Loucy (cell line): ENCODE results near the gene SHC4.

Experiments used
- H2AFZ ChIP-seq: fragments of 200-600 bp; sonication (generic); 2 replicates; pipeline ENCODE4 v1.6.0; 2016; ENCODE audit warnings: antibody characterized with exemption, mild to moderate bottlenecking, low read length, moderate library complexity
- H3F3A ChIP-seq: fragments of 200-600 bp; 2 replicates; pipeline ENCODE4 v1.6.0; 2016; ENCODE audit warnings: antibody characterized with exemption, low read depth, mild to moderate bottlenecking
- H3K27me3 ChIP-seq: fragments of 200-600 bp; sonication (generic); 2 replicates; pipeline ENCODE4 v1.6.1; 2014; ENCODE audit warnings: low read length, mild to moderate bottlenecking; ENCODE audit not compliant: insufficient read depth, poor library complexity, severe bottlenecking
- H3K36me3 ChIP-seq: fragments of 200-600 bp; sonication (generic); 2 replicates; pipeline ENCODE4 v1.6.1; 2016; ENCODE audit warnings: low read length; ENCODE audit not compliant: insufficient read depth
- H3K4me1 ChIP-seq: fragments of 200-600 bp; sonication (generic); 2 replicates; pipeline ENCODE4 v1.5.1; 2014; ENCODE audit warnings: low read length, mild to moderate bottlenecking; ENCODE audit not compliant: insufficient read depth, poor library complexity, severe bottlenecking
- H3K4me2 ChIP-seq: fragments of 200-600 bp; sonication (generic); 2 replicates; pipeline ENCODE4 v1.6.0; 2014; ENCODE audit warnings: antibody characterized with exemption, low read length, low read depth, mild to moderate bottlenecking; ENCODE audit not compliant: poor library complexity, severe bottlenecking
- H3K4me3 ChIP-seq: fragments of 200-600 bp; sonication (generic); 2 replicates; pipeline ENCODE4 v1.5.1; 2014; ENCODE audit warnings: low read length, mild to moderate bottlenecking, mixed read lengths; ENCODE audit not compliant: poor library complexity, severe bottlenecking
- H3K79me2 ChIP-seq: fragments of 200-600 bp; sonication (generic); 2 replicates; pipeline ENCODE4 v1.6.1; 2014; ENCODE audit warnings: low read length; ENCODE audit not compliant: insufficient read depth
- H3K9ac ChIP-seq: fragments of 200-600 bp; sonication (generic); 2 replicates; pipeline ENCODE4 v1.6.0; 2014; ENCODE audit warnings: mild to moderate bottlenecking, low read depth, low read length, moderate library complexity; ENCODE audit not compliant: poor library complexity, severe bottlenecking
- H3K9me2 ChIP-seq: fragments of 200-600 bp; sonication (generic); replicated peaks from 2 replicates; pipeline ENCODE4 v1.6.1; 2016; ENCODE audit warnings: low read depth, low read length, mixed read lengths
- H3K9me3 ChIP-seq: fragments of 200-600 bp; sonication (generic); 2 replicates; pipeline ENCODE4 v1.6.1; 2014; ENCODE audit warnings: mild to moderate bottlenecking, antibody characterized with exemption, low read length, low read depth; ENCODE audit not compliant: insufficient read depth
- H4K20me1 ChIP-seq: fragments of 200-600 bp; sonication (generic); 2 replicates; pipeline ENCODE4 v1.6.0; 2014; ENCODE audit warnings: antibody characterized with exemption, low read length, mild to moderate bottlenecking; ENCODE audit not compliant: insufficient read depth, poor library complexity, severe bottlenecking
- CTCF ChIP-seq: fragments of 200-600 bp; sonication (generic); conservative IDR thresholded peaks from 2 replicates; pipeline ENCODE4 v1.5.1; 2014; ENCODE audit warnings: mild to moderate bottlenecking, antibody characterized with exemption, low read length
- EZH2phosphoT487 ChIP-seq: fragments of 200-600 bp; IDR thresholded peaks from 2 replicates; pipeline ENCODE4 v1.6.1; 2018; ENCODE audit warnings: antibody characterized with exemption, mild to moderate bottlenecking, moderate library complexity, borderline replicate concordance

The SHC4 gene

GRCh38 chr15:48861813-48862431 is 101.8 kb downstream of the SHC4 start:
- no peaks in the 10 kb centered on the region for H3K27me3 ChIP-seq
- TF ChIP-seq EZH2phosphoT487 (no peak), CTCF (peak; percentile 92)
- no peaks in the 10 kb centered on the region for H3K9me3 ChIP-seq
- peak overlapping the region; percentile 50; the same call in 1 of the 2 replicates for H2AFZ ChIP-seq
- H3K36me3 ChIP-seq = no peaks in the 10 kb centered on the region
- no peak overlapping the region for H3K4me3 ChIP-seq
- H3K79me2 ChIP-seq = no peaks in the 10 kb centered on the region
- no peaks in the 10 kb centered on the region for H3F3A ChIP-seq
- no peaks in the 10 kb centered on the region for H3K9me2 ChIP-seq
- no peak overlapping the region for H3K4me2 ChIP-seq
- H4K20me1 ChIP-seq = no peaks in the 10 kb centered on the region
- peaks cover 9% of the 10 kb centered on the region for H3K4me1 ChIP-seq
- no peak overlapping the region for H3K9ac ChIP-seq

DNA sequence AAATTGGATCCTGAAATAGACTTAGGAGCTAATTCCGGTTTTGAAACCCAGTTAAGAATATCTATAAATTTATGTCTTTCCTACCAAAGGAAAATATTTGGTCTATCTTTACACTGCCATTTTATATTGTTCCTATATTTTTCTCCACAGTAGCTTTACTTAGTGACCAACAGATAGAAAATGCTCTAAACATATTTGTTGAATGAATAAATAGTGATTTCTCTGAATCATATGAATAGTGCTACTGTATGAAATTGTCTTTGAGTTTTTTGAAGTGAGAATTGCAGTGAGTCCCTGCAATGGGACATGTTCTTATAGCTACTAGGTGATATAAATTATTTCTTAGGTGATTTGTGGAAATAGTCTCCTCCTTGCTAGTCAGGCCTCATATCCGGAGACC is 104.3 kb downstream of the SHC4 start:
- no peaks in the 10 kb centered on the region for H3K27me3 ChIP-seq
- no peaks in the 10 kb centered on the region for H4K20me1 ChIP-seq
- peaks cover 9% of the 10 kb centered on the region for H3K4me1 ChIP-seq
- H3K9me2 ChIP-seq = no peaks in the 10 kb centered on the region
- H3K4me2 ChIP-seq = no peak overlapping the region
- no peak overlapping the region for H3K9ac ChIP-seq
- no peak overlapping the region for H3K4me3 ChIP-seq
- no peaks in the 10 kb centered on the region for H3K9me3 ChIP-seq
- H3K79me2 ChIP-seq = no peaks in the 10 kb centered on the region
- H3F3A ChIP-seq = no peaks in the 10 kb centered on the region
- H2AFZ ChIP-seq = no peak overlapping the region
- no peaks in the 10 kb centered on the region for H3K36me3 ChIP-seq
- TF ChIP-seq CTCF (no peak), EZH2phosphoT487 (no peak)

- Histone ChIP-seq H3K9me2 (no peaks in the 10 kb centered on the region), H3K4me3 (no peak overlapping the region), H3K36me3 (no peaks in the 10 kb centered on the region), H2AFZ (no peak overlapping the region), H4K20me1 (no peaks in the 10 kb centered on the region), H3F3A (no peaks in the 10 kb centered on the region), H3K4me2 (peak overlapping the region; percentile 11), H3K27me3 (no peaks in the 10 kb centered on the region), H3K79me2 (no peaks in the 10 kb centered on the region), H3K9ac (no peak overlapping the region), H3K9me3 (no peaks in the 10 kb centered on the region), H3K4me1 (peaks cover 9% of the 10 kb centered on the region)
- TF ChIP-seq EZH2phosphoT487 (no peak), CTCF (no peak)
Measured at GRCh38 chr15:48858401-48858800, 105.3 kb downstream of the SHC4 start.
